IMR-90 (cell line): ENCODE data around the gene RNGTT. TPM values are rescaled to one million over a fixed set of nuclear protein-coding genes. Genes with fewer than 3 reads are reported as not detected.

ENCODE experiments used
- ATAC-seq: fragments of 200-7000 bp; cut with Tn5 transposase; 2 replicates; pipeline ENCODE4 v1.9.1; 2020; ENCODE audit warnings: low read depth, mild to moderate bottlenecking, moderate library complexity
- BruUV-seq: library from RNA; stranded (reverse); fragments of 400-500 nt; replicated peaks from 2 replicates; lab custom pipeline; 2021; lab: Mats Ljungman, UMichigan
- CTCF ChIA-PET: fragments of 300-600 bp; formaldehyde crosslinking; extraction: SDS; loops from one replicate; lab custom pipeline; 2021; ENCODE audit warnings: antibody characterized with exemption; lab: Yijun Ruan, JAX
- POLR2A ChIA-PET: fragments of 300-600 bp; sonication (Branson Sonifier 250); formaldehyde crosslinking; loops from one replicate; lab custom pipeline; 2022; ENCODE audit warnings: antibody characterized with exemption; ENCODE audit not compliant: unreplicated experiment; lab: Charles Lee
- DNase-seq: peaks from one replicate; pipeline ENCODE4 v3.0.0; 2013
- H2AFZ ChIP-seq: replicated peaks from 2 replicates; pipeline ENCODE3; 2013; ENCODE audit warnings: low read length, mild to moderate bottlenecking; ENCODE audit not compliant: poor library complexity
- H2AK5ac ChIP-seq: 2 replicates; pipeline ENCODE4 v1.6.1; 2013; ENCODE audit warnings: low read depth, low read length, inconsistent platforms
- H2AK9ac ChIP-seq: replicated peaks from 2 replicates; pipeline ENCODE3; 2013; ENCODE audit warnings: mild to moderate bottlenecking, low read depth, low read length, moderate library complexity; ENCODE audit not compliant: poor library complexity
- H2BK120ac ChIP-seq: 2 replicates; pipeline ENCODE4 v1.6.1; 2013; ENCODE audit warnings: low read depth, low read length, inconsistent platforms
- H2BK15ac ChIP-seq: 3 replicates; pipeline ENCODE4 v1.6.1; 2013; ENCODE audit warnings: low read depth, low read length, inconsistent platforms
- H2BK20ac ChIP-seq: 2 replicates; pipeline ENCODE4 v1.6.1; 2013; ENCODE audit warnings: low read depth, mild to moderate bottlenecking, inconsistent platforms, low read length, moderate library complexity
- H2BK5ac ChIP-seq: 2 replicates; pipeline ENCODE4 v1.6.1; 2013; ENCODE audit warnings: mild to moderate bottlenecking, low read depth, low read length, inconsistent platforms; ENCODE audit not compliant: poor library complexity, severe bottlenecking
- H3K14ac ChIP-seq: replicated peaks from 2 replicates; pipeline ENCODE4 v1.6.1; 2013; ENCODE audit warnings: low read depth, low read length, inconsistent platforms
- H3K18ac ChIP-seq: 2 replicates; pipeline ENCODE4 v1.6.1; 2013; ENCODE audit warnings: low read depth, low read length, control low read depth
- H3K23ac ChIP-seq: 2 replicates; pipeline ENCODE4 v1.6.1; 2013; ENCODE audit warnings: low read depth, low read length, inconsistent platforms
- H3K27ac ChIP-seq: 2 replicates; pipeline ENCODE4 v1.5.1; 2013; ENCODE audit warnings: mild to moderate bottlenecking, control low read depth, low read length; ENCODE audit not compliant: insufficient read depth
- H3K27me3 ChIP-seq: 2 replicates; pipeline ENCODE4 v1.6.1; 2013; ENCODE audit warnings: low read length; ENCODE audit not compliant: control insufficient read depth, insufficient read depth
- H3K36me3 ChIP-seq: 2 replicates; pipeline ENCODE4 v1.6.1; 2013; ENCODE audit warnings: low read length, mixed read lengths; ENCODE audit not compliant: control insufficient read depth, insufficient read depth
- H3K4ac ChIP-seq: 2 replicates; pipeline ENCODE4 v1.6.1; 2013; ENCODE audit warnings: low read depth, low read length, inconsistent platforms
- H3K4me1 ChIP-seq: 2 replicates; pipeline ENCODE4 v1.6.1; 2013; ENCODE audit warnings: low read length, mixed read lengths; ENCODE audit not compliant: control insufficient read depth, insufficient read depth
- H3K4me2 ChIP-seq: 2 replicates; pipeline ENCODE4 v1.6.1; 2013; ENCODE audit warnings: low read depth, mild to moderate bottlenecking, control low read depth, low read length, moderate library complexity
- H3K4me3 ChIP-seq: 2 replicates; pipeline ENCODE4 v1.5.1; 2013; ENCODE audit warnings: low read depth, mild to moderate bottlenecking, control low read depth, low read length, moderate library complexity; ENCODE audit not compliant: insufficient read depth
- H3K56ac ChIP-seq: 2 replicates; pipeline ENCODE4 v1.6.1; 2013; ENCODE audit warnings: low read length, inconsistent platforms; ENCODE audit not compliant: insufficient read depth; ENCODE audit errors: extremely low read depth
- H3K79me1 ChIP-seq, 2 experiments: 2 replicates each; pipeline ENCODE4 v1.6.1; 2013; ENCODE audit warnings: low read length in 2 of 2, inconsistent platforms in 1 of 2, low read depth in 1 of 2
- H3K9ac ChIP-seq: 2 replicates; pipeline ENCODE4 v1.6.1; 2013; ENCODE audit warnings: low read depth, low read length, control low read depth
- H3K9me1 ChIP-seq: 2 replicates; pipeline ENCODE4 v1.6.1; 2013; ENCODE audit warnings: low read length, inconsistent platforms; ENCODE audit not compliant: insufficient read depth
- H3K9me3 ChIP-seq: 2 replicates; pipeline ENCODE4 v1.6.1; 2013; ENCODE audit warnings: low read length; ENCODE audit not compliant: control insufficient read depth, insufficient read depth
- H4K20me1 ChIP-seq: 2 replicates; pipeline ENCODE4 v1.6.1; 2013; ENCODE audit warnings: low read length, inconsistent platforms; ENCODE audit not compliant: insufficient read depth
- H4K5ac ChIP-seq: 2 replicates; pipeline ENCODE4 v1.6.1; 2013; ENCODE audit warnings: mild to moderate bottlenecking, low read depth, low read length, control low read depth
- H4K8ac ChIP-seq, 2 experiments: 2 replicates each; pipeline ENCODE4 v1.6.1; 2013; ENCODE audit warnings: low read depth in 2 of 2, low read length in 2 of 2, control low read depth in 1 of 2, inconsistent platforms in 1 of 2
- H4K91ac ChIP-seq: 2 replicates; pipeline ENCODE4 v1.6.1; 2013; ENCODE audit warnings: low read depth, low read length, inconsistent platforms; ENCODE audit not compliant: insufficient read depth
- BHLHE40 ChIP-seq: fragments of 150-350 bp; IDR thresholded peaks from 2 replicates; pipeline ENCODE4 v1.6.1; 2016; ENCODE audit warnings: mild to moderate bottlenecking, low read depth, low read length
- CEBPB ChIP-seq: IDR thresholded peaks from 2 replicates; pipeline ENCODE4 v1.6.1; 2012; ENCODE audit warnings: low read depth, low read length, improper control_type of control experiment
- CHD1 ChIP-seq: IDR thresholded peaks from 2 replicates; pipeline ENCODE4 v1.6.1; 2012; ENCODE audit warnings: low read depth, low read length, improper control_type of control experiment
- CTCF ChIP-seq: conservative IDR thresholded peaks from 2 replicates; pipeline ENCODE4 v1.5.1; 2012; ENCODE audit warnings: mild to moderate bottlenecking, low read depth, low read length, improper control_type of control experiment
- ELK1 ChIP-seq: fragments of 150-350 bp; IDR thresholded peaks from 2 replicates; pipeline ENCODE4 v1.6.1; 2016; ENCODE audit warnings: low read depth, mild to moderate bottlenecking, low read length, moderate library complexity, borderline replicate concordance
- FOS ChIP-seq: fragments of 150-350 bp; IDR thresholded peaks from 2 replicates; pipeline ENCODE4 v1.6.1; 2016; ENCODE audit warnings: low read depth, low read length
- MAFK ChIP-seq: IDR thresholded peaks from 2 replicates; pipeline ENCODE4 v1.6.1; 2012; ENCODE audit warnings: low read depth, low read length, improper control_type of control experiment
- MAZ ChIP-seq: IDR thresholded peaks from 2 replicates; pipeline ENCODE4 v1.6.1; 2012; ENCODE audit warnings: low read depth, mild to moderate bottlenecking, low read length, improper control_type of control experiment, moderate library complexity, borderline replicate concordance
- NFE2L2 ChIP-seq: fragments of 150-350 bp; IDR thresholded peaks from 2 replicates; pipeline ENCODE4 v1.6.1; 2016; ENCODE audit warnings: low read depth, mild to moderate bottlenecking, low read length
- POLR2A ChIP-seq: IDR thresholded peaks from 2 replicates; pipeline ENCODE4 v1.6.1; 2012; ENCODE audit warnings: mild to moderate bottlenecking, low read depth, low read length
- RAD21 ChIP-seq: IDR thresholded peaks from 2 replicates; pipeline ENCODE4 v1.6.1; 2012; ENCODE audit warnings: low read length, improper control_type of control experiment
- RCOR1 ChIP-seq: IDR thresholded peaks from 2 replicates; pipeline ENCODE4 v1.6.1; 2012; ENCODE audit warnings: mild to moderate bottlenecking, low read length, improper control_type of control experiment; ENCODE audit not compliant: insufficient replicate concordance
- RFX5 ChIP-seq: IDR thresholded peaks from 2 replicates; pipeline ENCODE4 v1.8.0; 2012; ENCODE audit warnings: low read depth, mild to moderate bottlenecking, low read length, moderate library complexity
- SMC3 ChIP-seq: fragments of 150-350 bp; IDR thresholded peaks from 2 replicates; pipeline ENCODE4 v1.6.1; 2016; ENCODE audit warnings: low read depth, mild to moderate bottlenecking, antibody characterized with exemption, low read length, moderate library complexity
- USF2 ChIP-seq: fragments of 150-350 bp; IDR thresholded peaks from 2 replicates; pipeline ENCODE4 v1.6.1; 2017; ENCODE audit warnings: mild to moderate bottlenecking, antibody characterized with exemption, low read length, low read depth
- WGBS, 2 experiments: methylation state at CpG; one replicate each; pipeline versions ENCODE4 v1.1.5 to v1.1.7; 2013; ENCODE audit warnings: missing lambda C conversion rate in 2 of 2; ENCODE audit not compliant: insufficient read length in 1 of 2; ENCODE audit errors: extremely low coverage in 2 of 2; 5-methylcytosine and 5-hydroxymethylcytosine counted together
- dilution Hi-C: fragments of 300-500 bp; cut with HindIII; formaldehyde crosslinking; loops from one replicate; pipeline ENCODE4 v1.14.3; 2018; ENCODE audit warnings: low sequenced_read_pairs; ENCODE audit not compliant: unreplicated experiment
- in situ Hi-C: fragments of 300-500 bp; cut with MboI; formaldehyde crosslinking; loops from 3 replicates; pipeline ENCODE4 v1.14.3; 2019; ENCODE audit warnings: low sequenced_read_pairs, inconsistent platforms, mixed read lengths
- intact Hi-C: fragments of 100-400 bp; cut with micrococcal nuclease; formaldehyde crosslinking; loops from 2 replicates; pipeline ENCODE4 v1.10.0; 2022
- polyA plus RNA-seq, 3 experiments: library from polyadenylated mRNA; depleted of rRNA; stranded (reverse); fragments of >200 nt; gene quantifications; 2 replicates each; pipeline ENCODE4 v1.2.3, GENCODE V29; 2012; ENCODE audit warnings: low replicate concordance in 1 of 3
- total RNA-seq: library from RNA; depleted of rRNA; stranded (reverse); fragments of >200 nt; gene quantifications from 2 replicates; pipeline ENCODE4 v1.2.3, GENCODE V29; 2012

The RNGTT gene
- total and polyA plus RNA-seq, 2 of the 4 experiments (the other 2 are of a cell fraction), result 5.4 to 21.7 TPM

- Histone ChIP-seq H2AK9ac (no peak overlapping the region), H3K56ac (no peak overlapping the region), H3K14ac (no peak overlapping the region), H2AFZ (no peak overlapping the region), H4K8ac (no peak overlapping the region), H3K9me1 (no peaks in the 10 kb centered on the region), H3K4me3 (no peak overlapping the region), H3K4ac (no peak overlapping the region), H3K4me1 (no peaks in the 10 kb centered on the region), H4K5ac (no peak overlapping the region), H3K36me3 (no peaks in the 10 kb centered on the region), H4K20me1 (no peaks in the 10 kb centered on the region), H2BK20ac (no peak overlapping the region), H3K79me1 (no peaks in the 10 kb centered on the region), H3K18ac (no peak overlapping the region), H3K27ac (no peak overlapping the region), H4K91ac (no peak overlapping the region), H2AK5ac (no peak overlapping the region), H3K4me2 (peak overlapping the region; percentile 41; the same call in 1 of the 2 replicates), H3K23ac (no peak overlapping the region), H3K9me3 (no peaks in the 10 kb centered on the region), H2BK15ac (no peak overlapping the region), H2BK120ac (no peak overlapping the region), H3K27me3 (0 out of 2 replicates have a peak, but pooled peaks cover 2% of the 10 kb centered on the region), H2BK5ac (no peak overlapping the region), H3K9ac (no peak overlapping the region)
- no TSS peak for BruUV-seq
- dilution Hi-C loops, result no loop called here
- intact Hi-C loops, result no loop called here
- POLR2A ChIA-PET, result no interaction called here
- 92% methylated on average over 2 of the region's 15 CpGs; no CpG with 5 or more reads in 1 of the 2 experiments for WGBS, 2 experiments
- no peak for DNase-seq
- CTCF ChIA-PET, result no interaction called here
- no peak for ATAC-seq
- in situ Hi-C loops, result no loop called here
- TF ChIP-seq RAD21, result no peak
- TF ChIP-seq FOS, result no peak
- TF ChIP-seq CHD1, result no peak
- no peak for TF ChIP-seq ELK1
- no peak for TF ChIP-seq NFE2L2
- TF ChIP-seq USF2, result no peak
- no peak for TF ChIP-seq MAZ
- TF ChIP-seq RCOR1, result no peak
- no peak for TF ChIP-seq SMC3
- no peak for TF ChIP-seq POLR2A
- TF ChIP-seq BHLHE40, result no peak
- no peak for TF ChIP-seq CTCF
- no peak for TF ChIP-seq RFX5
- TF ChIP-seq CEBPB, result no peak
- no peak for TF ChIP-seq MAFK
Observed at GRCh38 chr6:89007209-89008000, 44.0 kb upstream of the RNGTT start.
